Mucosa of stomach (tissue), 1 donor: ENCODE results near the gene TMEM150B.

Source experiments
- H3K27me3 ChIP-seq: one replicate; pipeline ENCODE4 v1.7.0; 2013; ENCODE audit warnings: mild to moderate bottlenecking, low read length; ENCODE audit not compliant: control insufficient read depth, insufficient read depth
- H3K36me3 ChIP-seq: one replicate; pipeline ENCODE4 v1.7.0; 2013; ENCODE audit warnings: low read length; ENCODE audit not compliant: control insufficient read depth, insufficient read depth
- H3K4me1 ChIP-seq: one replicate; pipeline ENCODE4 v1.7.0; 2013; ENCODE audit warnings: mild to moderate bottlenecking, low read length; ENCODE audit not compliant: control insufficient read depth, insufficient read depth
- H3K4me3 ChIP-seq: one replicate; pipeline ENCODE4 v1.7.0; 2013; ENCODE audit warnings: low read length
- H3K9ac ChIP-seq: one replicate; pipeline ENCODE4 v1.7.0; 2013; ENCODE audit warnings: mild to moderate bottlenecking, low read length, moderate library complexity
- H3K9me3 ChIP-seq: one replicate; pipeline ENCODE4 v1.7.0; 2013; ENCODE audit warnings: mild to moderate bottlenecking, low read length, moderate library complexity; ENCODE audit not compliant: control insufficient read depth
- donor health status: Pancreatic carcinoma.

TMEM150B gene

DNA sequence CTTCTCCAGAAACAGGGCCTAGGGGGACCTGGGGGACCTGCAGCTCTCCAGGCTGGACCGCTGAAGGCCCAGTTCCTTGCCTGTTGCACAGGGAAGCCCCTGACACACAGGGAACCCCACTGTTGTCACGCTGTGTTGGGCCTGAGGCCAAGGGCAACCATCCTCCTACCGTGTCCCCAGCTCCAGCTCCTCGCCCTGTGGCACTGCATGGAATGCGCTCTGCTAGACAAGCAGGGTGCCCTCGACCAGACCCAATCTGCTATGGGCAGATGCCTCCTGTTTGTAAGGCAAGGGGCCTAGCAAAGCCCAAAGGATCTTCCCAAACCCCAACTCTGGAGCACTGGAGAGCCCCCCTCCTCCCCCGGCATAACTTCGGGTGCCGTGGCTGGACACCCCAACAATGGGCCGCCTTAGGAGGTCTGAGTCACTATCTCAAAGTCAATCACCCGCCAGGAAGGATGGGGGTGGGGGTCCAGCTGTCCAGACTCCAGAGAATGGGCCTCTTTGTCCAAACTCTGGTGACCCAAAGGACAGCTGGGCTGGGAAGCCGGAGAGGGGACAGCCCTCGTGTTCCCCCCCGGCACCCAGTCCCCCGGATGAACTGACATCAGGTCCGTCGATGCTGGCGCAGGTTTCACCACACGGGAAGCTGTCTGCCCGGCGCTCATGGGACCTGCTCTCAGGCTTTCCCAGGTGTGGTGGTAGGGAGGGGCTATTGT lies 37.6 kb downstream of the TMEM150B start:
- no peaks in the 10 kb centered on the region for H3K4me1 ChIP-seq
- H3K9ac ChIP-seq: no peak overlapping the region
- H3K27me3 ChIP-seq: peaks cover 16% of the 10 kb centered on the region
- no peaks in the 10 kb centered on the region for H3K9me3 ChIP-seq
- H3K36me3 ChIP-seq: no peaks in the 10 kb centered on the region
- no peak overlapping the region for H3K4me3 ChIP-seq

GRCh38 chr19:55285229-55285890 lies 39.8 kb downstream of the TMEM150B start:
- Histone ChIP-seq H3K36me3 (no peaks in the 10 kb centered on the region), H3K27me3 (peaks cover 16% of the 10 kb centered on the region), H3K9ac (no peak overlapping the region), H3K4me1 (peaks cover 7% of the 10 kb centered on the region), H3K9me3 (no peaks in the 10 kb centered on the region), H3K4me3 (no peak overlapping the region)

GRCh38 chr19:55284405-55285058 lies 40.6 kb downstream of the TMEM150B start:
- Histone ChIP-seq H3K27me3 (peaks cover 16% of the 10 kb centered on the region), H3K9me3 (no peaks in the 10 kb centered on the region)

DNA sequence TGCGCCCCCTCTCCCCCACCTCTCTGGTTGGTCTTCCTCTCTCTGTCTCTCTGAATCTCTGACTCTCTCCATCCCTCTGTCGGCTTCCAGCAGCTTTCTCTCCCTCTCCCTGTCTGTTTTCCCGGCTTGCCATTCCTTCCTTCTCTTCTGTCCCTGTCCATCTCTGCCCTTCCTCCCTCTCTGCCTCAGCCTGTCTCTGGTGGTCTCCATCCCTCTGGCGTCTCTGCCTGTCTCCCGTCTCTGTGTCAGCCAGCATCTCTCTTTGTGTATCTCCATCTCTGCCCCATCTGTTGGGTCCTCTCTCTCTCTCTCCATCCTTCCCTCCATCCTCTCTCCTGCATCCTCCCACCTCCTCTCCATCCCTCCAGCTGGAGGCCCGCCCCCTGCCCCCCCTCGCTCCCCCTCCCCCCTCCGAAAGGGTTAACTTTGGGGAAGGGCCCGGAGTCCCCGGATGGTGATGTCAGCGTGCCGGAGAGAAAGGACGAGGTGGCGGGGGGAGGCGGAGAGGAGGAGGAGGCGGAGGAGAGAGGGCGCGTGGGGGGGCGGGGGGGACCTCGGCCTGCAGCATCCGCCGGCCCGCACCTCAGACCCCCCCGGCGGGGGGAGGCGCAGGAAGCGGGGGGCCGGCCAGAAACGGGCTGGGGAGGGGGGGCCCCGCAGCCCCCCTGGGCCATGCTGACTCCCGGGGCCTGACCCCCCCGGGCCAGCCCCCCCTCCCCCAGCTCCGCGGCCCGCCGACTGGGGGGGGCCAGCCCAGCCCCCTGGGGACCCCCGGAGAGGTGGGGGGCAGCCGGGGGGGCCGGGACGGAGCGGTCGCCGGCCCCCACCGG lies 41.4 kb downstream of the TMEM150B start, which contains the start of gene BRSK1:
Gene BRSK1, plus strand, starts transcription at position 450 of the 830 bp plus-strand sequence. CDS start 446 bp downstream, outside the sequence.
- H3K36me3 ChIP-seq: no peaks in the 10 kb centered on the region
- H3K9me3 ChIP-seq: no peaks in the 10 kb centered on the region
- H3K9ac ChIP-seq: no peak within 1 kb of the TSS
- peaks cover 16% of the 10 kb centered on the region for H3K27me3 ChIP-seq
- H3K4me3 ChIP-seq: no peak within 1 kb of the TSS
- peaks cover 16% of the 10 kb centered on the region for H3K4me1 ChIP-seq

More at GRCh38 chr19:55284405-55285058, 40.6 kb downstream of the TMEM150B start:
- Histone ChIP-seq H3K4me3 (no peak overlapping the region), H3K9ac (no peak overlapping the region), H3K36me3 (no peaks in the 10 kb centered on the region), H3K4me1 (peaks cover 10% of the 10 kb centered on the region)

DNA sequence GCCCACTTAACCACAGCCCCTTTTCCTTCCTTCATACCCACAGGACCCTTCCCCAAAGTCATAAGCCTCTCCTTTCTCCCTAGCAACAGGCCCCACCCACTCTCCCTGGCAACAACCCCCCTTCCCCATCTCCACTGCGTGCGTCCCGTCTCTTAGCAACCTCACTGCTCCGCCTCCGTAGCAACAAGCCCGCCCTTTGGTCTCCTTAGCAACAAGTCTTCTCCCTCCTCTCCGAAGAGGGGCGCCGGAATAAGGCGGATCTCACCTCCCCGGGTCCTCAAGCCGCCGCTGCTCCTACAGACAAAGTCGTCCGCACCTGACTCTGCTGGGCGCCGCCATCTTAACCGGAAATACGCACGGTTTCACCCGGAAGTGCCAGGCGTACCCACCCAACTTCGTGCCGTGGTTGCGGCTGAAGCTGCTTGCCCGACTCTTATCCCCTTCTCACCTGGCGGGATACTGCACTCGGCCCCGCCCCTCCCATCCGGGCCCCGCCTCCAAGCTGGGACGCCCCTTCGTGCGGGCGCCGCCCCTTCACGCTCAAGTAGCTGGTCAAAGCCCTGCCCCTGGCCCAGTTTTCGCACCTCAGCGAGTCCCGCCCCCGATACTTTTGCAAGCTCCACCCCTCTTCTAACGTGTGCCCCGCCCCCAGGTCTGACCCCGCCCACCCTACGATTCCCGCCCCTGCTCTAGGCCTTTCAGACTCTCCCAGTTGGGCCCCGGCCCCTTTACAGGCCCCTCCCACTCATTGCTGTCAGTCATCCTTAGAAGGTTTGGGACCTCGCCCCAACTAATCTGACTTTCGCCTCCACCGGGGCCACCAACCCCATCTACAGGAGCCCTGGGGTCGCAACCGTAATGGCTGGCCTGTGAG lies 45.1 kb downstream of the TMEM150B start, which contains the start of gene HSPBP1:
Gene HSPBP1, minus strand, starts transcription at position 341 of the 874 bp plus-strand sequence. CDS start 502 bp downstream, outside the sequence.
- Histone ChIP-seq H3K4me1 (peaks cover 16% of the 10 kb centered on the region), H3K4me3 (peak within 1 kb of the TSS; percentile 96), H3K36me3 (no peaks in the 10 kb centered on the region), H3K27me3 (peaks cover 11% of the 10 kb centered on the region), H3K9me3 (no peaks in the 10 kb centered on the region), H3K9ac (peak within 1 kb of the TSS; percentile 67)

- Histone ChIP-seq H3K4me1 (peaks cover 16% of the 10 kb centered on the region), H3K9ac (peak overlapping the region; percentile 67), H3K4me3 (peak overlapping the region; percentile 96), H3K27me3 (peaks cover 11% of the 10 kb centered on the region), H3K9me3 (no peaks in the 10 kb centered on the region), H3K36me3 (no peaks in the 10 kb centered on the region)
Observed at GRCh38 chr19:55279340-55279739, 45.8 kb downstream of the TMEM150B start.

GRCh38 chr19:55278391-55279135 lies 46.6 kb downstream of the TMEM150B start:
- Histone ChIP-seq H3K36me3 (no peaks in the 10 kb centered on the region), H3K4me3 (no peak overlapping the region), H3K9ac (no peak overlapping the region), H3K4me1 (peaks cover 16% of the 10 kb centered on the region), H3K27me3 (peaks cover 10% of the 10 kb centered on the region), H3K9me3 (no peaks in the 10 kb centered on the region)

DNA sequence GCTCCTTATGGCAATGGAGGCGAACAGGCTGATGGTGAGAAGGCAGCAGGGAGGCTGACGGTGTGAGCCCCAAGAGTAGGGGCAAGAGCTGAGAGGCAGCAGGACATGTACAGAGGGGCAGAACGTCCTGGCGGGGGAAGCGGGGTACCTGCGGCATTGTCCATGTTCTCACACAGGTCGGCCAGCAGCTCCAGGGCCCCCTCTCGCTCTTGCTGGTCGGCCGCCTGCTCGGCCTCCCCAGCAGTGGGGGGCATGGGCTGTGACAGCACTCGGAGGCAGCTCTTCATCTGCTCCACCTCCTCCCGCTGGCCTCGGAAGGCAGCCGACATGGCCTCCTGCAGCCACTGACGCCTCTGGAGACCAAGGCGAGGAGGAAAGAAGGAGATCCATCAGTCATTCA lies 47.6 kb downstream of the TMEM150B start:
- no peak overlapping the region for H3K4me3 ChIP-seq
- no peak overlapping the region for H3K9ac ChIP-seq
- no peaks in the 10 kb centered on the region for H3K27me3 ChIP-seq
- peaks cover 16% of the 10 kb centered on the region for H3K4me1 ChIP-seq
- peaks cover 6% of the 10 kb centered on the region for H3K36me3 ChIP-seq
- no peaks in the 10 kb centered on the region for H3K9me3 ChIP-seq

DNA sequence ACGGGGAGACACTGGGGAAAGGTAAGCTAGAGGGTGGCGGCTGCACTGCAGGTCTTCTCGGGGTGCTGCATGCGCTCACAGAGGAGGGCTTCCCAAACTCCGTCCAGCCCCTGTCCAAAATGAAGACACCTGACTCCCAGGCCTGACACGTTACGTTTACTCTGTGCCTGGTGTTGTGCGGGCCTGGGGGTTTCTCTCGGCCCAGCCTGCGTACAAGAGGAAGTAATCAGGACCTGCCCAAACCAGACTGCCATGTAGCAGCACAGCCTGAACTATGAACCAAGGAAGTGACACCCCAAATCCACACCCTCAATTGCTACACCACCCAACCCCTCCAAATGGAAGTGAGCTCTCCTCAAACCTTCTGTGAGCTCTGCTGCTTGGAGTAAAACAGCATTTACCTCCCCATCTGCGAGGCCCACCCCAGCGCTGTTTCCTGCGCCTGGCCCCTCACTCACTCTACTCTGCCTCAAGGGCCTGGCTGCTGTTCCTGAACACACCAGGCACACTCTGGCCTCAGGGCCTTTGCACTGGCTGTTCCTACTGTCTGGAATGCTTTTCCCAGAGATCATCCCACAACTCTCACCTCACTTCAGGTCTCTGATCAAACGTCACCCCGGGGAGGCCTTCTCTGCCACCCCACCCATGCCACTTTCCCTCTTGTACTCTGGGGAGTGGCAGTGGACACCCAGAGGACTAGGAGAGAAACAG lies 48.3 kb downstream of the TMEM150B start:
- H3K27me3 ChIP-seq: no peaks in the 10 kb centered on the region
- no peaks in the 10 kb centered on the region for H3K9me3 ChIP-seq
- H3K9ac ChIP-seq: no peak overlapping the region
- peaks cover 6% of the 10 kb centered on the region for H3K36me3 ChIP-seq
- H3K4me1 ChIP-seq: peaks cover 16% of the 10 kb centered on the region
- no peak overlapping the region for H3K4me3 ChIP-seq
